ENCODE measurements around the gene DCTPP1.
"Not testable (repeated sequence)": the region's sequence is repeated elsewhere in the genome, so short reads cannot be mapped to it uniquely, and the experiment has no call there.

DCTPP1 gene

GRCh38 chr16:30409125-30410060 lies 20.4 kb downstream of the DCTPP1 start:
- DNase-seq, result peak; percentile 93

GRCh38 chr16:30407804-30408534 lies 21.9 kb downstream of the DCTPP1 start:
- DNase-seq, result no peak

DNA sequence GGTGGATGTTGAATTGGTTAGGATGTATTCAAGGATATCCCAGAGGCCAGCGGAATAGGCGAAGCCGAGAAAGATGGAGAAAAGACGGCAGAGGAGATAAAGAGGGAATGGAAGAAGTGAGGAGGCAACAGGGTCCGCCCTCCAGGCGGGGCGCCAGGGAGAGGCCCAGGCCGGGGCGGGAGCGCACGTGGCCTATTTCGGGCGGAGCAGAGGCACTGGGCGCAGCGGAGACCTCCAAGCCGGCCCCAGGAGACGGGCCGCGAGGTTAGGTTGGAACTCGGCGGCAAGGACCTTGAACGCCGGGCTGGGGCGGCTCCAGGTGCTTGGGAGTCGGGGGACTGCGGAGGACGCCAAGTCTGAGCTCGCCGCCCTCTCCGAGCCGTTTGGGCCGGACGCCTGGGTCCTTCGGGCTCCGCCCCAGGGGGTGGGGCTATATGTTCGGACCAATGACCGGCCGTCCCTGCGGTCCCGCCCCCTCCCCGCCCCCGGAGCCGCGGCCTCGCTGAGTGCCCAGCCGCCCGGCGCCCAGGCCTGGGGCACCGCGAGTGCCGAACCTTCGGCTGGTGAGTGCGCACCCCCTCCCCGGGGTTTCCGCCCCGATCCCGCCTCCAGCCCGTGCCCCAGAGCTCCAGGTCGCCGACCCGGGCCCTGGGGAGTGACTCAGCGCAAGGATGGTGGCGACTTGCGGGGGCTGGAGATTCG lies 22.6 kb downstream of the DCTPP1 start, which contains the start of gene ZNF771:
Gene ZNF771, plus strand, starts transcription at position 505 of the 702 bp plus-strand sequence. CDS start 448 bp downstream, outside the sequence.
- peak; percentile 91 for DNase-seq

DNA sequence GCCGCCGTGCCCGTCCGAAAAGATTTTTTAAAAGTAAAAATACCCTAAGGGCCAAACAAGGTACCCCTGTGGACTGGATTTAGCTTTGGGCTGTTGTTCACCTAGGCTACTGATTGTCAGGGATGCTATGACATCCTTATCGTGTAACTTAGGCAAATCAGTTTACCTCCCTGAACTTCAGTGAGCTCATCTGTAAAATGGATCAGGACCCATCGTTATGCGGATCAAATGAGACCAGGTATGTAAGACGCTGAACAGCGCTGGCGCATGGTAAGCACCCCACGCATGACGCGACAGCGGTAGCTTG lies 23.1 kb downstream of the DCTPP1 start:
- no peak for DNase-seq

DNA sequence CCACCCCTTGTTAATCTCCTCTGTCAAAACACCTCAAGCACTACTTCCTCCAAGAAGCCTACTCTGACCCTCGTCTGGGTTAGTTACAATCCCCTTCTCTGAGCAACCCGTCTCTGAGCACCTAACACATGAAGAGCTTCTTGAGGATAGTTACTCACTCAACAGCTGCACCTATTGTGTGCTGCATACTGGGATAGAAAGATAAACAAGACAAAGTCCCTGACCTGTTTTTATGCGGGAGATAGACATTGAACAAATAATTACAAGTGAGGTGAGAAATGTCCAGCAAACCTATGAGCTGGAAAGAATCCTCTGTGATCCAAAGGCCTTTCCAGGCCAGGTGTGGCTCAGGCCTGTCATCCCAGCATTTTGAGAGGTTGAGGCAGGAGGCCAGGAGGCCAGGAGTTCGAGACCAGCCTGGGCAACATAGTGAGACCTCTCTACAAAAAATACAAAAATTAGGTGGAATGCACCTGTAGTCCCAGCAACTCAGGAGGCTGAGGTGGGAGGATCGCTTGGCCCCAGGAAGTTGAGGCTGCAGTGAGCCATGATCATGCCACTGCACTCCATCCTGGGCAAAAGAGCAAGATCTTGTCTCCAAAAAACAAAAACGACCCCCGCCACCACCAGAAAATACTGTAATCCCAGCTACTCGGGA lies 27.9 kb downstream of the DCTPP1 start:
- no peak for DNase-seq

- no peak for DNase-seq
These were observed 30.2 kb downstream of the DCTPP1 start for GRCh38 chr16:30399435-30400186.

DNA sequence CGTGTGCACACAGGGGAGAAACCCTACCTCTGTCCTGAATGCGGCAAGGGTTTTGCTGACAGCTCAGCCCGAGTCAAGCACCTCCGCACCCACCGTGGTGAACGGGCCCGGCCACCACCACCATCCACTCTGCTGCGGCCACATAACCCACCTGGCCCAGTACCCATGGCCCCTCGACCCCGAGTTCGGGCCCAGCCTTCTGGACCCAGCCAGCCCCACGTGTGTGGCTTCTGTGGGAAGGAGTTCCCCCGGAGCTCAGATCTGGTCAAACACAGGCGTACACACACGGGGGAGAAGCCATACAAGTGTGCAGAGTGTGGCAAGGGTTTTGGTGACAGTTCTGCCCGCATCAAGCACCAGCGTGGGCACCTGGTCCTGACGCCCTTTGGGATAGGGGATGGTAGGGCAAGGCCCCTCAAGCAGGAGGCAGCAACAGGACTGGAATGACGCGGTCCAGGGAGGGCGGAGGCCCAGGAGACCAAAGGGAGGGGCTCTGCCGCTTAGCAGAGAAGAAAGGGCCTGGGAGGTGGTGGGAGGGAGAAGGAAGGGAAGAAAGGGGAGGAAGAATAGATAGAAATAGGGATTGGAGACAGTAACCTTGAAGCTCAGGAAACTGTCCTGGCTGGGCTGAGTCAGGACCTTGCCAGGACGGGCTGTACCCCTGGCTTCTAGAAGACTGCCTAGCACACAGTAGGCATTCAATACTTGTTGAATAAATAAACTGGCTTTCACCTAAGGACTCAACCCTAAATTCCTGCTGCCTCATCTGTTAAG lies 31.0 kb downstream of the DCTPP1 start:
- DNase-seq, result no peak

GRCh38 chr16:30397776-30398660 lies 31.8 kb downstream of the DCTPP1 start:
- no peak for DNase-seq

DNA sequence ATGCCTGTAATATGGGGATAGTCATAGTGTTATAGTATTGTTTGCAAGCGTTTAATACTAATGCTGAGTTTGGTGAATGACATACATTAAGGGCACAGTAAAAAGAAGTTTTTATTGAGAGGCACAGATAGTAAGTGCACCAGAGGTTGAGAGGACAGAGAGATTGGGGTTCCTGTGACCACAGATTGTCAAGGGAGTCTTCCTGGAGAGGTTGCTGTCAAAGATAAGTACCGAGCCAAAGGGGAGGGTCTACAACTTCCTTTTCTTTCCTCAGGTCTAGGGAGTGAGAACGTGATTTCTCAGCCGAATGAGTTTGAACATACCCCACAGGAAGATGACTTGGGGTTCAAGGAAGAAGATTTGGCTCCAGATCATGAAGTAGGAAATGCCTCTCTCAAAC lies 32.8 kb downstream of the DCTPP1 start:
- no peak for DNase-seq

GRCh38 chr16:30396627-30397026 lies 33.2 kb downstream of the DCTPP1 start:
- DNase-seq, result not testable (repeated sequence)

GRCh38 chr16:30395992-30396585 lies 33.7 kb downstream of the DCTPP1 start:
- DNase-seq, result no peak

- DNase-seq, result peak; percentile 62
These were observed 34.5 kb downstream of the DCTPP1 start, which contains the start of gene ZNF48 for GRCh38 chr16:30395155-30395991. Gene ZNF48 (plus strand): TSS chr16:30395420. CDS start chr16:30395795, 375 bp downstream.

- DNase-seq, result no peak
These were observed 35.2 kb downstream of the DCTPP1 start for GRCh38 chr16:30394592-30395154.

- DNase-seq, result no peak
These were observed 46.3 kb downstream of the DCTPP1 start for GRCh38 chr16:30383521-30383920.

DNA sequence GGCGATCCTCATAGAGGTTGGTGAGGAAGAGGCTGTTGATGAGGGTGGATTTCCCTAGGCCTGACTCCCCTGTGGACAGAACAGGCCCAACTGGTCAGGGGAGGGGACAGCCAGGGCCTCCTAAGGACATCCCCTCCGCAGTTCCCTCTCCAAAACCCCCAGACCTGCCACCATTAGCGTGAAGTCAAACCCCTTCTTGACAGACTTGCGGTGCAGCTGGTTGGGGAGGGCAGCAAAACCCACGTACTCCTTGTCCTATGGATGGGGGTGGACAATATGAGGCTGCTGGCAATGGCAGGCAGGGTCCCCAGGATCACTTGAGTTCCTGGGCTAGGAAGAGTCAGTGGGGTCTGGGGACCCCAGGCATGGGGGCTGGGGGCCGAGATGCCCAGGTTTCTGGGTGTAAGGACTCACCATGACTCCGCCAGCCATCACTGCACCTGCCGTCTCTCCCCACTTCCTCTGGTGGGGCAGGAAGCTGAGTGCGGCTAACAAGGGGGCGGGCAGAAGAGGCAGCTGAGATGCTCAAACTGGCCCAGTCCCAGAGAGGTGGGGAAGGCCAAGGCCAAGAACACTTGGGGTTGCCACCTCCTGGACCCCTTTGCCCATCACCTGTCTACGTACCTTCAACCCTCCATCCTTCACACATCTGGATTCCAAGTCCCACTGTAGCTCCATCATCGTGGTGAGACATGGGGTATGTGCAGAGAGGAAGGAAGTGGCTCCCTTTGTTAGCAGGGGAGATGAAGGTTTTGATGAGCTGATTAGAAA lies 47.5 kb downstream of the DCTPP1 start, which contains the start of gene SEPTIN1:
Gene SEPTIN1, minus strand, starts transcription at position 451 of the 771 bp plus-strand sequence. Its CDS starts 19 bp downstream, at position 432.
- peak; percentile 81 for DNase-seq

DNA sequence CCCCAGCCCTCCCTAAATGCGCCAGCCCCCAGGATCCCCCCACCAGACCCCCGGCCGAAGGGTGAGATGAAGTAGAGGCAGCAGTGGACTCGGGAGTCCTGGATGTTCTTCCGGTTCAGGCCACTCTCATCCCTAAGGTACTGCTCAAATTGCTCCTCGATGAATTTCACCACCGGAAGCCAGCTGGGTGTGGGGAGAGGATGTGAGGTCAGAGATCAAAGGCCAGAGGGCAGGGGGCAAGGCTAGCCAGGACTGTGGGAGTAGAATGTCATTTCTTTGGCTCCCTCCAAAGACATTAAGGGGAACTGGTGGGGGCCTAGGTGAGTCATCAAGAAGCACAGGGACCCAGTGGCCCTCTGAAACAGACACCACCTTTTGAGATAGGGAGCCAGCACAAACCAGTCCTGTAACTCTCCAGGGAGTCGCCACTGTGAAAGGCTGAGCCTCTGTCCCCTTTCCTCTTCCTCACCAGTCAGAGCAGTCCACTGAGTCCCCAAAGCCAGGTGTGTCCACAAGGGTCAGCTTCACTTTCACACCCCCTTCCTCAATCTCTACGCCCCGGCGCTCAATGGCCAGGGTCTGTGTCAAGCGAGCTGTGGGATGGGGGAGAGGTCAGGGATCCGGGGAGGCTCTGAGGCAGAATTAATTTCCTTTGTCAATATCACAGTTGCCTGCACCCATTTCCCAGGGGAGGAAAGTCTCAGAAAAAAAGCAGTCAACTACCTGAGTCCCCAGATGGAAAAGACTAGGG lies 48.4 kb downstream of the DCTPP1 start:
- peak; percentile 48 for DNase-seq

GRCh38 chr16:30380803-30381208 lies 49.0 kb downstream of the DCTPP1 start:
- DNase-seq, result no peak

All from CD4-positive, alpha-beta T cell treated with Interleukin-21 for 1 hour (primary cell).